GM23338 (cell line): ENCODE results near the gene OASL. TPM values are rescaled to one million over a fixed set of nuclear protein-coding genes. Genes with fewer than 3 reads are reported as not detected.

Source experiments
- ATAC-seq: fragments of 200-7000 bp; cut with Tn5 transposase; 3 replicates; pipeline ENCODE4 v1.9.1; 2020
- DNase-seq: peaks from one replicate; pipeline ENCODE4 v3.0.0-alpha.2; 2015; ENCODE audit warnings: low spot score
- H2AFZ ChIP-seq: fragments of 200-600 bp; sonication (generic); 2 replicates; pipeline ENCODE4 v1.8.0; 2016; ENCODE audit warnings: antibody characterized with exemption, mild to moderate bottlenecking, moderate library complexity
- H3F3A ChIP-seq: fragments of 200-600 bp; sonication (generic); replicated peaks from 2 replicates; pipeline ENCODE4 v1.8.0; 2017; ENCODE audit warnings: antibody characterized with exemption, mixed run types, low read depth
- H3K27ac ChIP-seq: fragments of 200-600 bp; sonication (generic); 2 replicates; pipeline ENCODE4 v1.6.1; 2016; ENCODE audit warnings: low read depth
- H3K27me3 ChIP-seq: fragments of 200-600 bp; sonication (generic); 2 replicates; pipeline ENCODE4 v1.8.0; 2016; ENCODE audit warnings: mild to moderate bottlenecking, mixed run types, moderate library complexity; ENCODE audit not compliant: insufficient read depth
- H3K36me3 ChIP-seq: fragments of 200-600 bp; sonication (generic); 2 replicates; pipeline ENCODE4 v1.8.0; 2016; ENCODE audit warnings: mild to moderate bottlenecking; ENCODE audit not compliant: insufficient read depth
- H3K4me1 ChIP-seq: fragments of 200-600 bp; sonication (generic); 2 replicates; pipeline ENCODE4 v1.8.0; 2016; ENCODE audit warnings: mild to moderate bottlenecking, moderate library complexity; ENCODE audit not compliant: insufficient read depth
- H3K4me2 ChIP-seq: fragments of 200-600 bp; sonication (generic); 2 replicates; pipeline ENCODE4 v1.7.1; 2017; ENCODE audit warnings: mixed run types
- H3K4me3 ChIP-seq: fragments of 200-600 bp; sonication (generic); 2 replicates; pipeline ENCODE4 v1.6.1; 2016; ENCODE audit warnings: mixed run types
- H3K79me2 ChIP-seq: fragments of 200-600 bp; sonication (generic); replicated peaks from 2 replicates; pipeline ENCODE4 v1.8.0; 2017; ENCODE audit warnings: mild to moderate bottlenecking; ENCODE audit not compliant: insufficient read depth
- H3K9me2 ChIP-seq: fragments of 200-600 bp; sonication (generic); 2 replicates; pipeline ENCODE4 v1.8.0; 2017; ENCODE audit not compliant: insufficient read depth
- H4K20me1 ChIP-seq: fragments of 200-600 bp; sonication (generic); replicated peaks from 2 replicates; pipeline ENCODE4 v1.8.0; 2017; ENCODE audit warnings: mild to moderate bottlenecking; ENCODE audit not compliant: insufficient read depth
- H3K27ac Mint-ChIP-seq: 2 replicates; pipeline ENCODE4 v1.8.0; 2020; ENCODE audit warnings: inconsistent platforms, mild to moderate bottlenecking, moderate library complexity, mixed read lengths
- H3K27me3 Mint-ChIP-seq: 3 replicates; pipeline ENCODE4 v1.8.0; 2022; ENCODE audit warnings: low read depth, mild to moderate bottlenecking, moderate library complexity, mixed read lengths, inconsistent platforms; ENCODE audit not compliant: insufficient read depth, poor library complexity
- H3K36me3 Mint-ChIP-seq: 3 replicates; pipeline ENCODE4 v1.8.0; 2021; ENCODE audit warnings: low read depth, mild to moderate bottlenecking, inconsistent platforms, moderate library complexity, mixed read lengths
- H3K4me1 Mint-ChIP-seq: 3 replicates; pipeline ENCODE4 v1.8.0; 2020; ENCODE audit warnings: mild to moderate bottlenecking, inconsistent platforms, mixed read lengths
- H3K4me3 Mint-ChIP-seq: 3 replicates; pipeline ENCODE4 v1.8.0; 2021; ENCODE audit warnings: moderate library complexity, mild to moderate bottlenecking, inconsistent platforms, mixed read lengths
- H3K9me3 Mint-ChIP-seq: 3 replicates; pipeline ENCODE4 v1.8.0; 2020; ENCODE audit warnings: moderate library complexity, mild to moderate bottlenecking, inconsistent platforms, mixed read lengths
- CREB1 ChIP-seq: fragments of 250-450 bp; sonication (Bioruptor Pico); IDR thresholded peaks from 2 replicates; pipeline ENCODE4 v1.5.0; 2020; ENCODE audit warnings: low read depth, mild to moderate bottlenecking, moderate library complexity
- EZH2 ChIP-seq: fragments of 200-600 bp; sonication (generic); IDR thresholded peaks from one replicate; pipeline ENCODE4 v1.8.0; 2017; ENCODE audit warnings: antibody characterized with exemption, mild to moderate bottlenecking, low read depth; ENCODE audit not compliant: unreplicated experiment
- EZH2phosphoT487 ChIP-seq: fragments of 200-600 bp; sonication (generic); IDR thresholded peaks from one replicate; pipeline ENCODE4 v1.8.1; 2018; ENCODE audit warnings: antibody characterized with exemption; ENCODE audit not compliant: unreplicated experiment
- JUNB ChIP-seq: IDR thresholded peaks from one replicate; pipeline ENCODE4 v1.6.1; 2016; ENCODE audit warnings: antibody characterized with exemption; ENCODE audit not compliant: unreplicated experiment
- NANOG ChIP-seq: IDR thresholded peaks from 2 replicates; pipeline ENCODE4 v1.6.1; 2016; ENCODE audit warnings: antibody characterized with exemption, borderline replicate concordance
- POLR2AphosphoS5 ChIP-seq: IDR thresholded peaks from 2 replicates; pipeline ENCODE4 v1.6.1; 2016; ENCODE audit warnings: antibody characterized with exemption, low read depth
- STAT1 ChIP-seq: IDR thresholded peaks from one replicate; pipeline ENCODE4 v1.6.1; 2016; ENCODE audit warnings: antibody characterized with exemption; ENCODE audit not compliant: unreplicated experiment
- ZNF114 ChIP-seq: fragments of 250-450 bp; sonication (Bioruptor Pico); IDR thresholded peaks from 2 replicates; pipeline ENCODE4 v1.5.0; 2020; ENCODE audit warnings: mild to moderate bottlenecking, moderate library complexity
- ZNF331 ChIP-seq: fragments of 250-450 bp; sonication (Bioruptor Pico); IDR thresholded peaks from 2 replicates; pipeline ENCODE4 v1.5.0; 2020; ENCODE audit warnings: low read depth, mild to moderate bottlenecking, moderate library complexity
- polyA plus RNA-seq: library from polyadenylated mRNA; unstranded; fragments of >200 nt; fragmentation: Nextera tagmentation; extraction: Ambion mirVana; gene quantifications from 2 replicates; pipeline ENCODE4 v1.2.1, GENCODE V29; 2016
- total RNA-seq: library from RNA; depleted of rRNA; stranded (reverse); fragments of >200 nt; shearing (Covaris generic); gene quantifications from 2 replicates; pipeline ENCODE4 v1.2.3, GENCODE V29; 2014
- TF ChIP-seq, protein P1 (sequence below): IDR thresholded peaks from one replicate; pipeline ENCODE4 v1.6.1; 2018; ENCODE audit warnings: antibody characterized with exemption; ENCODE audit not compliant: unreplicated experiment
- TF ChIP-seq, protein P2 (sequence below): fragments of 250-450 bp; sonication (Bioruptor Pico); IDR thresholded peaks from 2 replicates; pipeline ENCODE4 v1.5.0; 2020; ENCODE audit warnings: mild to moderate bottlenecking, moderate library complexity
- TF ChIP-seq, protein P3 (sequence below): IDR thresholded peaks from 2 replicates; pipeline ENCODE4 v1.6.1; 2016; ENCODE audit warnings: antibody characterized with exemption

The OASL gene
- total and polyA plus RNA-seq, 2 experiments from 2014 or later: not detected

DNA sequence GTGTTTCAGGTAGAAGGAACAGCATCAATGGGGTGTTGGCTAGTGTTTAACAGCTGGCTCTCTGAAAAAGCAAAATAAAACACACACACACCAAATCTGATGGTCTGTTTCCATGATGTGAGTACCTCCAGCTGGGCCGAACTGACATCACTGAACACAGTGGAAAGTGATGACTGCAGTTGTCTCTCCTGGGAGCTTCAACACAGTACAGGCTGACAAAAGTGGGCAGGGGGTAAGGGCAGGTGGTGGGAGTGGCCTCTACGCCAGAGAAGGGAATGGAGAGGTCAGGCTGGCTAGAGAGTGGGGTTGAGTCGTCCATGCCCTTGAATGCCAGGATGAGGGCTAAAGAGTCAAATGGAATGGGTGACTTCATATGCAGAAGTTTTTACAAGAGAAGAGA is 68.7 kb downstream of the OASL start:
- no peaks in the 10 kb centered on the region for H3K9me3 Mint-ChIP-seq
- Histone ChIP-seq H3K4me2 (no peak overlapping the region), H3K9me2 (no peaks in the 10 kb centered on the region), H3K27ac (no peak overlapping the region), H3K4me3 (no peak overlapping the region), H3K4me1 (no peaks in the 10 kb centered on the region; the same call in 1 of the 2 replicates), H3K36me3 (no peaks in the 10 kb centered on the region), H3K79me2 (no peaks in the 10 kb centered on the region), H4K20me1 (no peaks in the 10 kb centered on the region), H3K27me3 (no peaks in the 10 kb centered on the region), H2AFZ (no peak overlapping the region), H3F3A (0 out of 2 replicates have a peak, but pooled peaks cover 2% of the 10 kb centered on the region)
- H3K36me3 Mint-ChIP-seq: no peaks in the 10 kb centered on the region
- no peak for DNase-seq
- no peak overlapping the region for H3K4me3 Mint-ChIP-seq
- no peak for ATAC-seq
- TF ChIP-seq ZNF331 (CRISPR knock-in tag) (no peak), JUNB (no peak), CREB1 (CRISPR knock-in tag) (no peak), ZNF114 (CRISPR knock-in tag) (no peak), EZH2phosphoT487 (no peak), NANOG (no peak), EZH2 (no peak), POLR2AphosphoS5 (no peak), STAT1 (no peak)
- TF ChIP-seq, protein P1, sequence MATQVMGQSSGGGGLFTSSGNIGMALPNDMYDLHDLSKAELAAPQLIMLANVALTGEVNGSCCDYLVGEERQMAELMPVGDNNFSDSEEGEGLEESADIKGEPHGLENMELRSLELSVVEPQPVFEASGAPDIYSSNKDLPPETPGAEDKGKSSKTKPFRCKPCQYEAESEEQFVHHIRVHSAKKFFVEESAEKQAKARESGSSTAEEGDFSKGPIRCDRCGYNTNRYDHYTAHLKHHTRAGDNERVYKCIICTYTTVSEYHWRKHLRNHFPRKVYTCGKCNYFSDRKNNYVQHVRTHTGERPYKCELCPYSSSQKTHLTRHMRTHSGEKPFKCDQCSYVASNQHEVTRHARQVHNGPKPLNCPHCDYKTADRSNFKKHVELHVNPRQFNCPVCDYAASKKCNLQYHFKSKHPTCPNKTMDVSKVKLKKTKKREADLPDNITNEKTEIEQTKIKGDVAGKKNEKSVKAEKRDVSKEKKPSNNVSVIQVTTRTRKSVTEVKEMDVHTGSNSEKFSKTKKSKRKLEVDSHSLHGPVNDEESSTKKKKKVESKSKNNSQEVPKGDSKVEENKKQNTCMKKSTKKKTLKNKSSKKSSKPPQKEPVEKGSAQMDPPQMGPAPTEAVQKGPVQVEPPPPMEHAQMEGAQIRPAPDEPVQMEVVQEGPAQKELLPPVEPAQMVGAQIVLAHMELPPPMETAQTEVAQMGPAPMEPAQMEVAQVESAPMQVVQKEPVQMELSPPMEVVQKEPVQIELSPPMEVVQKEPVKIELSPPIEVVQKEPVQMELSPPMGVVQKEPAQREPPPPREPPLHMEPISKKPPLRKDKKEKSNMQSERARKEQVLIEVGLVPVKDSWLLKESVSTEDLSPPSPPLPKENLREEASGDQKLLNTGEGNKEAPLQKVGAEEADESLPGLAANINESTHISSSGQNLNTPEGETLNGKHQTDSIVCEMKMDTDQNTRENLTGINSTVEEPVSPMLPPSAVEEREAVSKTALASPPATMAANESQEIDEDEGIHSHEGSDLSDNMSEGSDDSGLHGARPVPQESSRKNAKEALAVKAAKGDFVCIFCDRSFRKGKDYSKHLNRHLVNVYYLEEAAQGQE: no peak
- TF ChIP-seq, protein P2, sequence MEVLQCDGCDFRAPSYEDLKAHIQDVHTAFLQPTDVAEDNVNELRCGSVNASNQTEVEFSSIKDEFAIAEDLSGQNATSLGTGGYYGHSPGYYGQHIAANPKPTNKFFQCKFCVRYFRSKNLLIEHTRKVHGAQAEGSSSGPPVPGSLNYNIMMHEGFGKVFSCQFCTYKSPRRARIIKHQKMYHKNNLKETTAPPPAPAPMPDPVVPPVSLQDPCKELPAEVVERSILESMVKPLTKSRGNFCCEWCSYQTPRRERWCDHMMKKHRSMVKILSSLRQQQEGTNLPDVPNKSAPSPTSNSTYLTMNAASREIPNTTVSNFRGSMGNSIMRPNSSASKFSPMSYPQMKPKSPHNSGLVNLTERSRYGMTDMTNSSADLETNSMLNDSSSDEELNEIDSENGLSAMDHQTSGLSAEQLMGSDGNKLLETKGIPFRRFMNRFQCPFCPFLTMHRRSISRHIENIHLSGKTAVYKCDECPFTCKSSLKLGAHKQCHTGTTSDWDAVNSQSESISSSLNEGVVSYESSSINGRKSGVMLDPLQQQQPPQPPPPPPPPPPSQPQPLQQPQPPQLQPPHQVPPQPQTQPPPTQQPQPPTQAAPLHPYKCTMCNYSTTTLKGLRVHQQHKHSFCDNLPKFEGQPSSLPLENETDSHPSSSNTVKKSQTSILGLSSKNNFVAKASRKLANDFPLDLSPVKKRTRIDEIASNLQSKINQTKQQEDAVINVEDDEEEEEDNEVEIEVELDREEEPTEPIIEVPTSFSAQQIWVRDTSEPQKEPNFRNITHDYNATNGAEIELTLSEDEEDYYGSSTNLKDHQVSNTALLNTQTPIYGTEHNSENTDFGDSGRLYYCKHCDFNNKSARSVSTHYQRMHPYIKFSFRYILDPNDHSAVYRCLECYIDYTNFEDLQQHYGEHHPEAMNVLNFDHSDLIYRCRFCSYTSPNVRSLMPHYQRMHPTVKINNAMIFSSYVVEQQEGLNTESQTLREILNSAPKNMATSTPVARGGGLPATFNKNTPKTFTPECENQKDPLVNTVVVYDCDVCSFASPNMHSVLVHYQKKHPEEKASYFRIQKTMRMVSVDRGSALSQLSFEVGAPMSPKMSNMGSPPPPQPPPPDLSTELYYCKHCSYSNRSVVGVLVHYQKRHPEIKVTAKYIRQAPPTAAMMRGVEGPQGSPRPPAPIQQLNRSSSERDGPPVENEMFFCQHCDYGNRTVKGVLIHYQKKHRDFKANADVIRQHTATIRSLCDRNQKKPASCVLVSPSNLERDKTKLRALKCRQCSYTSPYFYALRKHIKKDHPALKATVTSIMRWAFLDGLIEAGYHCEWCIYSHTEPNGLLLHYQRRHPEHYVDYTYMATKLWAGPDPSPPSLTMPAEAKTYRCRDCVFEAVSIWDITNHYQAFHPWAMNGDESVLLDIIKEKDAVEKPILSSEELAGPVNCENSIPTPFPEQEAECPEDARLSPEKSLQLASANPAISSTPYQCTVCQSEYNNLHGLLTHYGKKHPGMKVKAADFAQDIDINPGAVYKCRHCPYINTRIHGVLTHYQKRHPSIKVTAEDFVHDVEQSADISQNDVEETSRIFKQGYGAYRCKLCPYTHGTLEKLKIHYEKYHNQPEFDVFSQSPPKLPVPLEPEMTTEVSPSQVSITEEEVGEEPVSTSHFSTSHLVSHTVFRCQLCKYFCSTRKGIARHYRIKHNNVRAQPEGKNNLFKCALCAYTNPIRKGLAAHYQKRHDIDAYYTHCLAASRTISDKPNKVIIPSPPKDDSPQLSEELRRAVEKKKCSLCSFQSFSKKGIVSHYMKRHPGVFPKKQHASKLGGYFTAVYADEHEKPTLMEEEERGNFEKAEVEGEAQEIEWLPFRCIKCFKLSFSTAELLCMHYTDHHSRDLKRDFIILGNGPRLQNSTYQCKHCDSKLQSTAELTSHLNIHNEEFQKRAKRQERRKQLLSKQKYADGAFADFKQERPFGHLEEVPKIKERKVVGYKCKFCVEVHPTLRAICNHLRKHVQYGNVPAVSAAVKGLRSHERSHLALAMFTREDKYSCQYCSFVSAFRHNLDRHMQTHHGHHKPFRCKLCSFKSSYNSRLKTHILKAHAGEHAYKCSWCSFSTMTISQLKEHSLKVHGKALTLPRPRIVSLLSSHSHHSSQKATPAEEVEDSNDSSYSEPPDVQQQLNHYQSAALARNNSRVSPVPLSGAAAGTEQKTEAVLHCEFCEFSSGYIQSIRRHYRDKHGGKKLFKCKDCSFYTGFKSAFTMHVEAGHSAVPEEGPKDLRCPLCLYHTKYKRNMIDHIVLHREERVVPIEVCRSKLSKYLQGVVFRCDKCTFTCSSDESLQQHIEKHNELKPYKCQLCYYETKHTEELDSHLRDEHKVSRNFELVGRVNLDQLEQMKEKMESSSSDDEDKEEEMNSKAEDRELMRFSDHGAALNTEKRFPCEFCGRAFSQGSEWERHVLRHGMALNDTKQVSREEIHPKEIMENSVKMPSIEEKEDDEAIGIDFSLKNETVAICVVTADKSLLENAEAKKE (CRISPR knock-in tag): no peak
- TF ChIP-seq, protein P3, sequence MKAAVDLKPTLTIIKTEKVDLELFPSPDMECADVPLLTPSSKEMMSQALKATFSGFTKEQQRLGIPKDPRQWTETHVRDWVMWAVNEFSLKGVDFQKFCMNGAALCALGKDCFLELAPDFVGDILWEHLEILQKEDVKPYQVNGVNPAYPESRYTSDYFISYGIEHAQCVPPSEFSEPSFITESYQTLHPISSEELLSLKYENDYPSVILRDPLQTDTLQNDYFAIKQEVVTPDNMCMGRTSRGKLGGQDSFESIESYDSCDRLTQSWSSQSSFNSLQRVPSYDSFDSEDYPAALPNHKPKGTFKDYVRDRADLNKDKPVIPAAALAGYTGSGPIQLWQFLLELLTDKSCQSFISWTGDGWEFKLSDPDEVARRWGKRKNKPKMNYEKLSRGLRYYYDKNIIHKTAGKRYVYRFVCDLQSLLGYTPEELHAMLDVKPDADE: no peak
- peaks cover 16% of the 10 kb centered on the region for H3K4me1 Mint-ChIP-seq
- no peak overlapping the region for H3K27ac Mint-ChIP-seq
- H3K27me3 Mint-ChIP-seq: peaks cover 8% of the 10 kb centered on the region
